Lower leg skin (tissue), 3 donors: Measurements from ENCODE around the gene IL1RAPL1.

Experiments
- CTCF ChIP-seq, 3 donors: fragments of 450-650 bp; IDR thresholded peaks; one replicate each; pipeline ENCODE4 v1.5.1; 2016; ENCODE audit warnings: antibody characterized with exemption in 3 of 3, mild to moderate bottlenecking in 3 of 3, moderate library complexity in 2 of 3
- POLR2A ChIP-seq, 2 donors: fragments of 450-650 bp; IDR thresholded peaks; one replicate each; pipeline ENCODE4 v1.6.1; 2016 to 2017; ENCODE audit warnings: antibody characterized with exemption in 2 of 2, mild to moderate bottlenecking in 1 of 2, moderate library complexity in 1 of 2

- no peak for TF ChIP-seq CTCF (IDR thresholded peaks at IDR 0.05)
- TF ChIP-seq POLR2A (IDR thresholded peaks at IDR 0.05): no peak
Observed at GRCh38 chrX:29297171-29297800, 710.0 kb downstream of the IL1RAPL1 start.
